HepG2 (cell line): ENCODE results near the gene UAP1L1. TPM values are rescaled to one million over a fixed set of nuclear protein-coding genes. Genes with fewer than 3 reads are reported as not detected.

ENCODE experiments used
- ATRX ChIP-seq: sonication (generic); formaldehyde crosslinking; IDR thresholded peaks from 2 replicates; pipeline ENCODE4 v1.4.0; 2020; ENCODE audit warnings: missing genetic modification reagents, borderline replicate concordance
- CTCF ChIP-seq: sonication (generic); formaldehyde crosslinking; IDR thresholded peaks from 2 replicates; pipeline ENCODE4 v1.5.0; 2020; ENCODE audit warnings: mild to moderate bottlenecking, missing genetic modification reagents, moderate library complexity
- ETV5 ChIP-seq: IDR thresholded peaks from 2 replicates; pipeline ENCODE4 v1.6.1; 2018; ENCODE audit warnings: missing biosample characterization, missing genetic modification reagents, inconsistent platforms, borderline replicate concordance
- FOXP4 ChIP-seq: sonication (generic); formaldehyde crosslinking; IDR thresholded peaks from 2 replicates; pipeline ENCODE4 v1.4.0; 2020; ENCODE audit warnings: missing genetic modification reagents
- JUN ChIP-seq: sonication (generic); formaldehyde crosslinking; IDR thresholded peaks from 2 replicates; pipeline ENCODE4 v1.4.0; 2020; ENCODE audit warnings: mild to moderate bottlenecking, missing genetic modification reagents
- MXD1 ChIP-seq: sonication (generic); formaldehyde crosslinking; IDR thresholded peaks from 2 replicates; pipeline ENCODE4 v1.4.0; 2020; ENCODE audit warnings: mild to moderate bottlenecking, missing genetic modification reagents
- ONECUT2 ChIP-seq: sonication (generic); formaldehyde crosslinking; IDR thresholded peaks from 2 replicates; pipeline ENCODE4 v1.4.0; 2020; ENCODE audit warnings: missing genetic modification reagents
- SMYD3 ChIP-seq: sonication (generic); formaldehyde crosslinking; IDR thresholded peaks from 2 replicates; pipeline ENCODE4 v1.8.1; 2023; ENCODE audit warnings: mild to moderate bottlenecking, missing genetic modification reagents
- SP5 ChIP-seq: IDR thresholded peaks from 2 replicates; pipeline ENCODE4 v1.6.1; 2016; ENCODE audit warnings: low read depth, borderline replicate concordance
- TBX2 ChIP-seq: sonication (generic); formaldehyde crosslinking; IDR thresholded peaks from 2 replicates; pipeline ENCODE4 v1.5.0; 2020; ENCODE audit warnings: missing genetic modification reagents, mild to moderate bottlenecking, borderline replicate concordance
- ZNF484 ChIP-seq: sonication (generic); formaldehyde crosslinking; IDR thresholded peaks from 2 replicates; pipeline ENCODE4 v1.5.1; 2020; ENCODE audit warnings: mild to moderate bottlenecking, low read depth, missing genetic modification reagents, borderline replicate concordance
- ZNF776 ChIP-seq: sonication (generic); formaldehyde crosslinking; IDR thresholded peaks from 2 replicates; pipeline ENCODE4 v1.4.0; 2020; ENCODE audit warnings: mild to moderate bottlenecking, missing genetic modification reagents
- polyA plus RNA-seq, 8 experiments: library from polyadenylated mRNA; depleted of rRNA in 3 of 8; stranded (reverse) in 7 of 8; unstranded in 1 of 8; fragments of >200 nt; fragmentation: Illumina TruSeq in 4 of 8; extraction: Trizol in 4 of 8; gene quantifications; 2 replicates each; pipeline versions ENCODE4 v1.2.1 to v1.2.3, GENCODE V29; 2011 to 2016; ENCODE audit warnings: low read depth in 4 of 8, missing spikeins in 1 of 8, mixed read lengths in 1 of 8; ENCODE audit not compliant: insufficient read depth in 1 of 8
- total RNA-seq, 5 experiments: library from RNA; depleted of rRNA; stranded (reverse); fragments of >200 nt; fragmentation: Illumina TruSeq; extraction: Trizol; gene quantifications; 2 replicates each; pipeline ENCODE4 v1.2.3, GENCODE V29; 2016; ENCODE audit warnings: low read depth in 1 of 5
- TF ChIP-seq, protein P1 (sequence below): sonication (generic); formaldehyde crosslinking; IDR thresholded peaks from 2 replicates; pipeline ENCODE4 v1.8.1; 2022; ENCODE audit warnings: low read depth, mild to moderate bottlenecking, missing genetic modification reagents
- TF ChIP-seq, protein P2 (sequence below): sonication (generic); formaldehyde crosslinking; conservative IDR thresholded peaks from 2 replicates; pipeline ENCODE4 v1.5.0; 2020; ENCODE audit warnings: missing genetic modification reagents
- TF ChIP-seq, protein P3 (sequence below): sonication (generic); formaldehyde crosslinking; IDR thresholded peaks from 2 replicates; pipeline ENCODE4 v1.5.0; 2020; ENCODE audit warnings: mild to moderate bottlenecking, missing genetic modification reagents
- TF ChIP-seq, protein P4 (sequence below): sonication (generic); formaldehyde crosslinking; IDR thresholded peaks from 2 replicates; pipeline ENCODE4 v1.5.0; 2020; ENCODE audit warnings: missing genetic modification reagents

Gene UAP1L1
- total and polyA plus RNA-seq, 2 of the 13 experiments (the other 11 are each of a cell fraction or from before 2014, with no cell fraction given), result 5.4 to 6.4 TPM

GRCh38 chr9:137067860-137068538 lies 9.3 kb upstream of the UAP1L1 start (continued):
- 0 out of 2 replicates have a peak, but pooled peaks have one; percentile 60 for TF ChIP-seq MXD1 (CRISPR knock-in tag)
- TF ChIP-seq ONECUT2, result no peak
- TF ChIP-seq, protein P1, sequence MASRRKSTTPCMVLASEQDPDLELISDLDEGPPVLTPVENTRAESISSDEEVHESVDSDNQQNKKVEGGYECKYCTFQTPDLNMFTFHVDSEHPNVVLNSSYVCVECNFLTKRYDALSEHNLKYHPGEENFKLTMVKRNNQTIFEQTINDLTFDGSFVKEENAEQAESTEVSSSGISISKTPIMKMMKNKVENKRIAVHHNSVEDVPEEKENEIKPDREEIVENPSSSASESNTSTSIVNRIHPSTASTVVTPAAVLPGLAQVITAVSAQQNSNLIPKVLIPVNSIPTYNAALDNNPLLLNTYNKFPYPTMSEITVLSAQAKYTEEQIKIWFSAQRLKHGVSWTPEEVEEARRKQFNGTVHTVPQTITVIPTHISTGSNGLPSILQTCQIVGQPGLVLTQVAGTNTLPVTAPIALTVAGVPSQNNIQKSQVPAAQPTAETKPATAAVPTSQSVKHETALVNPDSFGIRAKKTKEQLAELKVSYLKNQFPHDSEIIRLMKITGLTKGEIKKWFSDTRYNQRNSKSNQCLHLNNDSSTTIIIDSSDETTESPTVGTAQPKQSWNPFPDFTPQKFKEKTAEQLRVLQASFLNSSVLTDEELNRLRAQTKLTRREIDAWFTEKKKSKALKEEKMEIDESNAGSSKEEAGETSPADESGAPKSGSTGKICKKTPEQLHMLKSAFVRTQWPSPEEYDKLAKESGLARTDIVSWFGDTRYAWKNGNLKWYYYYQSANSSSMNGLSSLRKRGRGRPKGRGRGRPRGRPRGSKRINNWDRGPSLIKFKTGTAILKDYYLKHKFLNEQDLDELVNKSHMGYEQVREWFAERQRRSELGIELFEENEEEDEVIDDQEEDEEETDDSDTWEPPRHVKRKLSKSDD (CRISPR knock-in tag), result no peak
- peak; percentile 85 for TF ChIP-seq ZNF776 (CRISPR knock-in tag)
- TF ChIP-seq, protein P2, sequence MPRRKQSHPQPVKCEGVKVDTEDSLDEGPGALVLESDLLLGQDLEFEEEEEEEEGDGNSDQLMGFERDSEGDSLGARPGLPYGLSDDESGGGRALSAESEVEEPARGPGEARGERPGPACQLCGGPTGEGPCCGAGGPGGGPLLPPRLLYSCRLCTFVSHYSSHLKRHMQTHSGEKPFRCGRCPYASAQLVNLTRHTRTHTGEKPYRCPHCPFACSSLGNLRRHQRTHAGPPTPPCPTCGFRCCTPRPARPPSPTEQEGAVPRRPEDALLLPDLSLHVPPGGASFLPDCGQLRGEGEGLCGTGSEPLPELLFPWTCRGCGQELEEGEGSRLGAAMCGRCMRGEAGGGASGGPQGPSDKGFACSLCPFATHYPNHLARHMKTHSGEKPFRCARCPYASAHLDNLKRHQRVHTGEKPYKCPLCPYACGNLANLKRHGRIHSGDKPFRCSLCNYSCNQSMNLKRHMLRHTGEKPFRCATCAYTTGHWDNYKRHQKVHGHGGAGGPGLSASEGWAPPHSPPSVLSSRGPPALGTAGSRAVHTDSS (CRISPR knock-in tag), result no peak
- TF ChIP-seq ZNF484 (CRISPR knock-in tag), result 0 out of 2 replicates have a peak, but pooled peaks have one; percentile 29
- TF ChIP-seq SP5, result 0 out of 2 replicates have a peak, but pooled peaks have one; percentile 32
- 0 out of 2 replicates have a peak, but pooled peaks have one; percentile 18 for TF ChIP-seq FOXP4 (CRISPR knock-in tag)
- no peak for TF ChIP-seq ATRX (CRISPR knock-in tag)
- TF ChIP-seq, protein P3, sequence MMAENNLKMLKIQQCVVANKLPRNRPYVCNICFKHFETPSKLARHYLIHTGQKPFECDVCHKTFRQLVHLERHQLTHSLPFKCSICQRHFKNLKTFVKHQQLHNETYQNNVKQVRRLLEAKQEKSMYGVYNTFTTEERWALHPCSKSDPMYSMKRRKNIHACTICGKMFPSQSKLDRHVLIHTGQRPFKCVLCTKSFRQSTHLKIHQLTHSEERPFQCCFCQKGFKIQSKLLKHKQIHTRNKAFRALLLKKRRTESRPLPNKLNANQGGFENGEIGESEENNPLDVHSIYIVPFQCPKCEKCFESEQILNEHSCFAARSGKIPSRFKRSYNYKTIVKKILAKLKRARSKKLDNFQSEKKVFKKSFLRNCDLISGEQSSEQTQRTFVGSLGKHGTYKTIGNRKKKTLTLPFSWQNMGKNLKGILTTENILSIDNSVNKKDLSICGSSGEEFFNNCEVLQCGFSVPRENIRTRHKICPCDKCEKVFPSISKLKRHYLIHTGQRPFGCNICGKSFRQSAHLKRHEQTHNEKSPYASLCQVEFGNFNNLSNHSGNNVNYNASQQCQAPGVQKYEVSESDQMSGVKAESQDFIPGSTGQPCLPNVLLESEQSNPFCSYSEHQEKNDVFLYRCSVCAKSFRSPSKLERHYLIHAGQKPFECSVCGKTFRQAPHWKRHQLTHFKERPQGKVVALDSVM, result 0 out of 2 replicates have a peak, but pooled peaks have one; percentile 46
- TF ChIP-seq TBX2, result peak; percentile 63
- TF ChIP-seq SMYD3 (CRISPR knock-in tag), result no peak
- peak; percentile 83 for TF ChIP-seq CTCF (CRISPR knock-in tag)
- no peak for TF ChIP-seq JUN (CRISPR knock-in tag)
- TF ChIP-seq, protein P4, sequence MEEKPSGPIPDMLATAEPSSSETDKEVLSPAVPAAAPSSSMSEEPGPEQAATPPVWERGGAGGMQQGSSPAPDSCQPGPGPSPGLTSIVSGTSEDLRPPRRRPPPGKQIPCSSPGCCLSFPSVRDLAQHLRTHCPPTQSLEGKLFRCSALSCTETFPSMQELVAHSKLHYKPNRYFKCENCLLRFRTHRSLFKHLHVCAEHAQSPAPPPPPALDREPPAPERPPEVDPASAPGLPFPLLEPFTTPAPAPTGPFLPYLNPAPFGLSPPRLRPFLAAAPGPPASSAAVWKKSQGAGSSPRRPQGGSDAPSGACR (CRISPR knock-in tag), result peak; percentile 95; the same call in 1 of the 2 replicates
- TF ChIP-seq ETV5 (CRISPR knock-in tag), result 0 out of 2 replicates have a peak, but pooled peaks have one; percentile 10
